ENCODE results near the gene TMEM116.
"Not testable (repeated sequence)": the region's sequence is repeated elsewhere in the genome, so short reads cannot be mapped to it uniquely, and the experiment has no call there.

TMEM116 gene

DNA sequence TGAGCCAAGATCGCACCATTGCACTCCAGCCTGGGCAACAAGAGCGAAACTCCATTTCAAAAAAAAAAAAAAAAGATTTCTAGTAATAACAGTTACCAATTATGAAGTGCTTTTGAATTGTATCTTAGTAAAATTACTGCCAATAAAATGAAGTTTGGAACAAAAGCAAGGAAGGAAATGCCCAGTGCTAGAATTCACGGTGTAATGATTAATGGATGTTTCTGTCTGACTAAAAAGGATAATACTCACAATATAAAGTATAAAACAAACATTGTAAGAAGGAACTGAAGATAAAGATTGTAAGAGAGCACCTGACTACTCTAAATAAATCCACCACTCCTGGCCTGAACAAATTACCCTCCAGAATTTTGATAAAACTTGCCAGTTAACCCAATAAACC, 4.0 kb downstream of the TMEM116 start:
- DNase-seq, result no peak

DNA sequence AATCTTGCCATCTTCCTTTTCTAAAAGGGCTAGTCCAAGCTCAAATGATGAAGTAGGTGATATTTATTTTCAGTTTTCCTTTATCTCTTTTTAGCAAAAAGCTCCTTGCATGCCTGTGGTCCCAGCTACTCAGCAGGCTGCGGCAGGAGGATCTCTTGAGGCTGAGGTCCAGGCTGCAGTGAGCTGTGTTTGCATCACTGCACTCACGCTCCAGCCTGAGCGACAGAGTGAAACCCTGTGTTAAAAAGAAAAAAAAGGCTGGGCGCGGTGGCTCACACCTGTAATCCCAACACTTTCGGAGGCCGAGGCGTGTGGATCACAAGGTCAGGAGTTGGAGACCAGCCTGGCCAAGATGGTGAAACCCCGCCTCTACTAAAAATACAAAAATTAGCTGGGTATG, 5.0 kb downstream of the TMEM116 start:
- no peak for DNase-seq

DNA sequence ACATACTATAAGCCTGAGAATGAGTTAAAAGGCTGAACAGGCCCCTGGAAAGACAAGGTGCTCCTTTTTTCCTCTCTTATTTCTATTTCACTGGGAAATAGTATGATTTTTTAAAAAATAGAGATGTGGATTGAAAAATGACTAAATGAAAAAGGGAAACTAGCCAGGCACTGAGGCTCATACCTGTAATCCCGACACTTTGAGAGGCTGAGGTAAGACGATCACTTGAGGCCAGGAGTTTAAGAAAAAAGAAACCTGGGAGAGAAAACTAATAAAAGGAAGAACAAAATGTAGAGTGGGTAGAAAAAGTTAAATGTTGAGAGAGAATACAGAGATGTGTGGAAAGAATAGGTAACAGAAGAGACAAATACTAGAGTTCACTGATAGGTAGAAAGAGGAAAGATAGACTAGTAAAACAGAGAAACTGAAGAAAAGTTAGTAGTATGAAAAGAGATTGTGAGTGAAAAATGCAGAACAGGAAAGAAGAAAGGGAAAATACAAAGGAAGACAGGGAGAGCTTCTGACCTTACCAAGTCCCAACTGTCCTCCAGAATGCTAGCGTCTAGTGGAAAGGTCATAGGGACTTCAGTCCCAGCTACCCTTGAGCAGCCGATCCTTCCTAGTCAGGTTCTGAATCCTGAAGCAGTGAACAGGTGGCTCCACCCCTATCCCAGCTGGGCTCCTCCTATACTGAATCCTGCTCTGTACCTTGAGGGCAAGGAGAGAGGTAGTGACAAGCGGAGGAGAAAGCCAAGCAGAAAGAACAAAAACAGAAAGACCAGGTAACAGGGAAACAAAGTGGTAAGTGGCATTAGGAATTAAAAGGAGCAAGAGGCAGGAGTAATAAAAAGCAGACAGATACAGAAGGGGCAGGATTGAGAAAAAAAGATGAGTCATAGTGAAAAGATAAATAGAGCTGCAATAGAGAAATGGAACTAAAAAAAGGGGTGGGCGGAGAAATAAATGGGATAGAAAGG, 7.3 kb downstream of the TMEM116 start:
- no peak for DNase-seq

DNA sequence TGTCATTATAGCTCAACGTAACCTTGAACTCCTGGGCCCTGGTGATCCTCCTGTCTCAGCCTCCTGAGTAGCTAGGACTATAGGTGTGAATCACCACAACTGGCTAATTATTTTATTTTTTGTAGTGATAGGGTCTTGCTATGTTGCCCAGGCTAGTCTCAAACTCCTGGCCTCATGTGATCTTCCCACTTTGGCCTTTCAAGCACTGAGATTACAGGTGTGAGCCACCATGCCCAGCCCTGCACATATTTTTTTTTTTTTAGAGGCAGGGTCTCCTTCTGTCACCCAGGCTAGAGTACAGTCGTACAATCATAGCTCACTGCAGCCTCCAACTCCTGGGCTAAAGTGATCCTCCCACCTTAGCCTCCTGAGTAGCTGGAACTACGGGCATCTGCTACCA, 8.9 kb downstream of the TMEM116 start:
- no peak for DNase-seq

DNA sequence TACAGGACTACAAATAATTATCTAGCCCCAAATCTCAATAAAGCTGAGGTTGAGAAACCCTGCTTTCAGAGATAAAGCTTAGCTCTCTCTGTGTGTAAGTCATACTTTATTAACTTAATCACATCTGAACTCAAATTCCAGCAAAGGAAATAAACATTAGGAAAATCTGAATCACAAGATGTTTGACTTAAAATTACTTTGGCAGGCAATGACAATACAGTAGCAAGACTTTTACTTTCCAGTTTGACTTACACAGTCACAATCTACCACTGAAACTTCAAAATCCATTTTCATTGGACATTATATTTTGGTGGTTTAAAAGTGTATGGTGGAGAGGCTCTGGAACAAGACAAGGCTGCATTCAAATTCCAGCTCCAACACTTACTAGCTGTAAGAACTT, 11.4 kb downstream of the TMEM116 start:
- no peak for DNase-seq

DNA sequence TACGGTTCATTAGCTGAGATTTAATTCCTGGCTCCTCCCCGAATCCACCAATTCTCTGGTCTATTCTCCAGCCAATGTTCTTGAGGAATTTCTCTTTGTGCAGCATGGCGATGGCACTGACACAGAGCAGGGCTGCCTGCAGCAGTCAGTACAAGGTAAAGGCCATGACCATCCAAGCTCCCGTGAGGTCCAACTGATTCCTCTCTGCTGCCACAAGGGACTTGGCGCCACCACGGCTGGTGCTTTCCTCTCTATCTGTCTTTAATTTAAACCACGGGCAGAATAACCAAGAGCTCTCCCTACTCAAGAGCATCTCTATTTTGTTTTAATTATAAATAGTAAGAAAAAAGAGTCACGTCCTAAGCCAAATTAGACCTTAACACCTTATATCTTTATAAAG, 12.1 kb downstream of the TMEM116 start:
- no peak for DNase-seq

DNA sequence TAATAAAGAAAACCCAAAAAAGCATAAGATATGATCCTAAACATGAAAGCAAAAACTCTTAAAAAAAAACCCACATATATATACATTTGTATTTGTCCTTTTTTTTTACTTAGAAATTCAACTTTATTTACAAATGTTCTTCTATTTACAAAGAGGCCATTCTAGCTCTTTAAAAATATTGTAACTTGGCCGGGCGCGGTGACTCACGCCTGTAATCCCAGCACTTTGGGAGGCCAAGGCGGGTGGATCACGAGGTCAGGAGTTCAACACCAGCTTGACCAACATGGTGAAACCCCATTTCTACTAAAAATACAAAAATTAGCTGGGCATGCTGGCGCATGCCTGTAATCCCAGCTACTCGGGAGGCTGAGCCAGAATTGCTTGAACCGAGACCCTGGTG, 13.8 kb downstream of the TMEM116 start:
- DNase-seq, result not testable (repeated sequence)

DNA sequence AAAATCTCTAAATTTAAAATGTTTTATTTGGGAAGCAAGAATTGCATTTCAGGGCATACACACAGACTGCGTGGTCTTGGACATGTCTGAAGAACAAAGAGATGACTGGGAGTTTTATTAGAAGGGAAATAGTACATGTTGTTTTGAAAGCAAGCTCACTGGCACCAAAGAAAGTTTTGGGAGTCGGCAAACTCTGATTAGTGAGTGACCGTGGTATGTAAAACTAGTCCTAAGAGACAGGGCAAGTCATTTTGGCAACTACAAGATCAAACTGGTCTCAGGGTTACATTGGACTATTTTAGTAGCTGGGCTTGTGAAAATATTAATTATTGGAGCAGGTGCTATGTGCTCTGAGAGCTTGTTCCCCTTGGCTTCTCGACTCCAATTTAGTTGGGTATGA, 14.9 kb downstream of the TMEM116 start:
- DNase-seq, result no peak

DNA sequence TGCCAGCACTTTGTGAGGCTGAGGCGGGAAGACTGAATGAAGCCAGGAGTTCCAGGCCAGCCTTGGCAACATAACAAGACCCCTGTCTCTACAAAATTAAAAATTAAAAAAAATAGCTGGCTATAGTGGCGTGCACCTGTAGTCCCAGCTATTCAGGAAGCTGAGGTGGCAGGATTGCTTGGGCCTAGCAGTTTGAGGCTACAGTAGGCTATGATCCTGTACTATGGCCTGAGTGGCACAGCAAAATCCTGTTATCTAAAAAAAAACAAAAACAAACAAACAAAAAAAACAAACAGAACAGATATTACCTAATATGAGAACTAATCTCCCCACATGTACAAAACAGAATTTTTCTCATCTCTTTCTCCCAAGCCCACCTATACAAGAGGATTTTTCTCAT, 15.7 kb downstream of the TMEM116 start:
- DNase-seq, result no peak

DNA sequence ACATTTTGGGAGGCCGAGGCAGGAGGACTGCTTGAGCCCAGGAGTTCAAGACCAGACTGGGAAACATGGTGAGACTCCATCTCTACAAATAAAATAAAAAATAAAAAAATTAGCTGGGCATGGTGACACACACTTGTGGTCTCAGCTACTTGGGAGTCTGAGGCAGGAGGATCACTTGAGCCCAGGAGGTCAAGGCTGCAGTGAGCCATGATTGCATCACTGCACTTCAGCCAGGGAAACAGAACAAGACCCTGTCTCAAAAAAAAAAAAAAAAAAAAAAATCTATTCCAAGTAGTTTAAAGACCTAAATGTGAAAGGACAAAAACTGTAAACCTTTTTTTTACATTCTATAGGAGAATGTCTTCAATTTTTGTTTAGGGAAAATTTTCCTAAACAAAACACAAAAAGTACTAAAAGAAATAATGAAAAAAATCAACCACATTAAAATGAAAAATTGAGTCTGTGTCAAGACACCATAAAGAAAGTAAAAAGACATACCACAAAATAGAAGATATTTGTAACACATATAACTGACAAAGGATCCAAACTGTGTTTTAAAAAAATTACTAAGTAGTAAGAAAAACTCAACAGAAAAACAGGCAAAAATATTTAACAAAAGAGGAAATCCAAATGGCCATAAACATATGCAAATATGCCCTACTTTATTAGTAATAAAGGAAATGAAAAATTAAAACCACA, 17.0 kb downstream of the TMEM116 start:
- no peak for DNase-seq

DNA sequence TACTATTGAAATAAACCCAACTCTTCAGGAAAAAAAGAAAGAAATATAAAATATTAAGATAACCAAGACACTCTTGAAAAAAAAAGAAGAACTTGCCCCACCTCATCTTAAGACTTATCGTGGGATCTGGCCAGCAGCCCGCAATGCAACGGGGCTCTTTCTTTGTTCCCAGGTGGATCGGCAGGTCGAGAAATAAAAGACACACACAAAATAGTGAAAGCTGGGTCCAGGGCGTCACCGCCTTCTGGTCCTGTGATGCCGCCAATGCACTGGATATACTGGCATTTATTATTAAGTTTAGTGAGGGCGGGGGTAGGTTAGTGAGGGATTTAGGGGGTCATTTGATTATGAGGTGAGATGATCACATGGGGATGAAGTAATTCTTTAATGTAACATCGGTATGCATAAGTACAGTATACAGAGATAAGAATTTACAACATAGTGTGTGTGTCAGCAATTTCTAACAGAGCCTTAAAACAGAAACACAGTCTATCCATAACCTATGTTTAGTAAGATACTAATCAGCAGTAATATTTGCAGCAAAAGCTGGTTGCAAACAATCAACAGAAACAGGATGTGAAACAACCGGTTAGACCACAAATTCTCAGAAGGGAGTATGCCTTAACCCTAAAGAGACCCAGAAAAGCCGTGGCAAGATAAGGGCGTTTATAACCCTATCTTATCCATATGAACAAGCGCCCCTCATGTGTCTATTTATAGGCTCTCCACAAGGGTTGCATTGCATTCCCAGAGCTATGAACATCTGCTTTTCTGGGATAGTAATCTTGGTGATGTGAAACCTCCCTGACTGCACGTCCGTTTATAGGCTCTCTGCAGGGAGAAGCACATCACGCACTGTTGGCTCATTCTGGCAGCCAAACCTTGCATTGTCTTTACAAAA, 18.5 kb downstream of the TMEM116 start:
- DNase-seq, result not testable (repeated sequence)

DNA sequence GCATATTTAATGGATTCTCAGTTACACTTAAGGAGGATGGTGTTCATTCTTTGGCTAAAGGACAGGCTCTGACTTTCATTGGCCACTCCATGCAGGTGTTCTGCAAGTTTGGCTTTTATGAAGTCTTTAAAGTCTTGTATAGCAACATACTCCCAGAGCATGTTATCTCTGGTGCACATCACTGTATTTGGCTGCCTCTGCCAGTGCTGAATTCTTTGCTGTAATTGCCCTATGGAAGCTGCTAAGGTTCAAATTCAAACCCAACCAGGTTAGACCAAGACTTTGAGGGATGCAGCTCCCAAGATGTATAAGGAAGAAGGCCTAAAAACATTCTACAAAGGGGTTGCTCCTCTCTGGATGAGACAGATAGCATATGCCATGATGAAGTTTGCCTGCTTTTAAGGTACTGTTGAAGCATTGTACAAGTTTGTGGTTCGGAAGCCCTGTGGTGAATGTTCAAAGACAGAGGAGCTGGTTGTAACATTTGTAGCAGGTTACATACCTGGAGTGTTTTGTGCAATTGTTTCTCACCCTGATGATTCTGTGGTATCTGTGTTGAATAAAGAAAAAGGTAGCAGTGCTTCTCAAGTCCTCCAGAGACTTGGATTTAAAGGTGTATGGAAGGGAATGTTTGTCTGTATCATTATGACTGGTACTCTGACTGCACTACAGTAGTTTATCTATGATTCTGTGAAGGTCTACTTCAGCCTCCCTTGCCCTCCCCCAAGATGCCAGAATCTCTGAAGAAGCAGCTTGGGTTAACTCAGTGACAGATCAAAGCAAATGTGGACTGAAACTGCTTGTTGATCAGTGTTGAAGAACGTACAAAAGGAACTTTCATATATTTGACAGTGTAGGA, 19.4 kb downstream of the TMEM116 start:
- DNase-seq, result peak; percentile 32

DNA sequence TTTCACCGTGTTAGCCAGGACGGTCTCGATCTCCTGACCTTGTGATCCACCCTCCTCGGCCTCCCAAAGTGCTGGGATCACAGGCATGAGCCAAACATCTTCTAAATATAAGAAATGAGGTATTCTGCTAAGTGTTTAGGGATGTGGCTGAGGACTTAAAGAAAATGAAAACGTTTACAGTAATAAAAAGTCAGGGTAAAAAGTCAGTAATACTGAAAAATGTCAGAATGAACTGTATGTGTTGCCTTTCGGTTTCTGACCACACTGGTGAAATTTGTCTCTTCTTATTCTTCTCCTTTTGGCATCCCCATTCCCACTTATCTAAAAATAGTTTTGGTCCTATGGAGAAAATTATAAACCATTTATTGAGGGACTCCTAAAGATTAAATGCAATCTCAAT, 20.5 kb downstream of the TMEM116 start:
- DNase-seq, result no peak

DNA sequence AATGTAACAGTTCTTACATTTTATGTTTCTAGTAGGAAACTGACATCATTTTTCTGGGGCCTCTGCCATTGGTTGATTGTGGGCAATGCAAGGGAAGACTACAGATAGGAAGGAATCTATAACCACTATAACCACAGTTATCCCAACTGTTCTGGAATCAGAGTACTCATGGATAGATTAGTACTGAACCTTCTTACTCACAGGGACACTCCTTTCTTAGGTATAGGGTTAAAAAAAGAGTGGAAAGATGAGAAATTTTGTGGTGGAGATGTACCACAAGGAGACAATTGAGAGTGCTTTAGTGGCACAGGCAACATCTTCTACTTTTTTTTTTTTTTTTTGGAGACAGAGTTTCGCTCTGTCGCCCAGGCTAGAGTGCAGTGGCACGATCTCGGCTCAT, 21.0 kb downstream of the TMEM116 start:
- DNase-seq, result no peak

DNA sequence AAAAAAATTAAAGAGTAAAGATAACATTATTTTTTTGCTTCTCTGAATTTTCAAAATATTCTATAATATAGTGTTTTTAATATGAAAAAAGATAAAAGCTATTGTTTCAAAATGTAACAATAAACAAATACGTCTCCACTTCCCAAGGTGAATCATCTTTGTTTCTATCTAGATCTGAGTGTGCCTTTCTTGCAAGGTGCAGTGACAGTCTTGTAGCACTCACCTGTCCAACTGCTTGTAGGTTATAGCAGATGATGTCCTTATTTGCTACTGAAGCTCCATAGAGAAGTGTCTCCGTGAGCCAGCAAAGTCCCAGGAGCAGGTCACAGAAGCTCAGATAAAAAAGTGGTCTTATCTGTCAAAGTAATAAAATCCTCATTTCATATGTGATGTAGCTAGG, 21.4 kb downstream of the TMEM116 start:
- DNase-seq, result no peak

DNA sequence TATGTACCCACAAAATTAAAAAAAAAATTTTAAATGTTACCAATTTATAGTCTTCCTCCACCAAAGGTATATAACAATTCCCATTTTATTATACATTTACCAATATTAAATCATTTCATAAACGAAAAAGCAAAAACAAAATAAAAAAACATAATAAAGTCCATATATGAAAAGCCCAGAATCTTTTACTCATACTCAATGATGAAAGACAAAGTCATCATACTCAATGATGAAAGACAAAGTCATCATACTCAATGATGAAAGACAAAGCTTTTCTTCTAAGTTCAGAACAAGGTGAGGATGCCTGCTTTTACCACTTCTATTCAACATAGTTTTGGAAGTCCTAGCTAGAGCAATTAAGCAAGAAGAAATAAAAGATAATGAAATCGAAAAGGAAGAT, 28.1 kb downstream of the TMEM116 start:
- DNase-seq, result no peak

DNA sequence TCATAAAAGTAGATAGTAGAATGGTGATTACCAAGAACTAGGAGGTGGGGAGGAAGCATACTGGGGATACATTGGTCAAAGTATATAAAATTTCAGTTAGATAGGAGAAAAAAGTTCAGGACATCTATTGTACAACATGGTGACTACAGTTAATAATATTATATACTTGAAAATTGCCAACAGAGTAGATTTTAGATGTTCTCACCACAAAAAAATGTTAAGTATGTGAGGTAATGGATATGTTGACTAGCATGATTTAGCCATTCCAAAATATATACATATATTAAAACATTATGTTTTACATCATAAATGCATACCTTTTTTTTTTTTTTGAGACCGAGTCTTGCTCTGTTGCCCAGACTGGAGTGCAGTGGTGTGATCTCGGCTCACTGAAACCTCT, 31.0 kb downstream of the TMEM116 start:
- DNase-seq, result no peak

DNA sequence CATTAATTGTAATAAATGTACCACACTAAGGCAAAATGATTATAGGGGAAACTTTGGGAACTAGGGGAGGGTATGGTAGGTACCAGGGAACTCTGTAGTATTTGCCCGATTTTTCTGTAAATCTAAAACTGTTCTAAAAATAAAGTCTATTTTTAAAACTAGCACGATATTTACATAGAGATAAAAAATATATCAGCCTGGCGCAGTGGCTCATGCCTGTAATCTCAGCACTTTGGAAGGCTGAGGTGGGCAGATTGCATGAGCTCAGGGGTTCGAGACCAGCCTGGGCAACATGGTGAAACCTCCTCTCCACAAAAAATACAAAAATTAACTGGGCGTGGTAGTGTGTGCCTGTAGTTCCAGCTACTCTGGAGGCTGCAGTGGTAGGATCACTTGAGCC, 32.4 kb downstream of the TMEM116 start:
- no peak for DNase-seq

DNA sequence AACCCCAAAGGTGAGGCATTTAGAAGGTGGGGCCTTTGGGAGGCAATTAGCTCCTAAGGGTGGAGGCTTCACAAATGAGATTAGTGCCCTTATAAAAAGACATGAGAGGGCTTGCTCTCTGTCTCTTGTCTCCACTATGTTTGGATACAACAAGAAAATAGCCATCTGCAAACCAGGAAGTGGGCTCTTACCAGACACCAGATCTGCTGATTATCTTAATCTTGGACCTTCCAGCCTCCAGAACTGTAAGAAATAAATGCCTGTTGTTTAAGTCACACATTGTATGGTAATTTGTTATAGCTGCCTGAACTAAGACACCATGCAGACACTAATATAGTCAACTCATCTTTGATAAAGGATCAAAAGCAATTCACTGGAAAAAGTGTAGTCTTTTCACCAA, 34.4 kb downstream of the TMEM116 start:
- DNase-seq, result no peak

DNA sequence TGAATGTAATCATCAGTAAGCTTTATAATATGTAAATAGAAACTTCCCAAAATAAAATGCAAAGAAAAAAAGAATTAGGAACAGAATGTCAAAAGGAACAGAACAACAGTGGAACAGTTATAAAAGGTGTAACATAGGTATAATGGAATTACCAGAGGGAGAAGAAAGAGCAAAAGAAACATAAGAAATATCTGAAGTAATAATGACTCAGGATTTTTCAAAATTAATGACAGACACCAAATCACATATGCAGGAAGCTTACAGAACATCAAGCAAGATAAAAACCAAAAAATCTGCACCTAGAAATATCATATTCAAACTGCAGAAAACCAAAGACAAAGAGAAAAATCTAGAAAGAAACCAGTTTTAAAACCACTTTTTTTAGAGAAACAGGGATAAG, 36.1 kb downstream of the TMEM116 start:
- no peak for DNase-seq

DNA sequence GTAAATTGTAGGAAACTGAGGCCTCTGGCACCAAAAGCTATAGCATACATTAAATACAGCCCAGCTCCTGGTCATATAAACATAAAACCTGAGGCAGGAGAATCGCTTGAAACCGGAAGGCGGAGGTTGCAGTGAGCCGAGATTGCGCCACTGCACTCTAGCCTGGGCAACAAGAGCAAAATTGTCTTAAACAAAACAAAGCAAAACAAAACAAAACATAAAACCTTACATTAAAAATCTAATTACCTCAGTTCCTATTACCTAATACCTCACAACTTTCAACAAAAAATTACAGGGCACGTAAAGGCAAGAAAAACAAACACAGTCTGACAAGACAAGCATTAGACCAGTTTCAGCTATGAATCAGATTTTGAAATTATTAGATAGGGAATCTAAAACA, 36.7 kb downstream of the TMEM116 start:
- DNase-seq, result no peak

All from stimulated activated CD4-positive, alpha-beta T cell treated with anti-CD3 and anti-CD28 coated beads, Interleukin-4, amount 100 ng/mL, for 24 hours (primary cell).